IgD-negative memory B cell (primary cell): Measurements from ENCODE around the gene CD44. TPM values are rescaled to one million over a fixed set of nuclear protein-coding genes. Genes with fewer than 3 reads are reported as not detected.

ENCODE experiments used
- H3K27ac Mint-ChIP-seq, 3 donors: one replicate each; pipeline ENCODE4 v1.8.0; 2020 to 2022; ENCODE audit warnings: mild to moderate bottlenecking in 3 of 3, mixed read lengths in 3 of 3, moderate library complexity in 1 of 3
- H3K27me3 Mint-ChIP-seq: one replicate; pipeline ENCODE4 v1.8.0; 2021; ENCODE audit warnings: mixed read lengths
- H3K36me3 Mint-ChIP-seq: one replicate; pipeline ENCODE4 v1.8.0; 2020; ENCODE audit warnings: mild to moderate bottlenecking, mixed read lengths
- H3K4me1 Mint-ChIP-seq, 3 donors: one replicate each; pipeline ENCODE4 v1.8.0; 2020 to 2022; ENCODE audit warnings: mixed read lengths in 3 of 3, mild to moderate bottlenecking in 1 of 3
- H3K4me3 Mint-ChIP-seq, 4 donors: one replicate each; pipeline ENCODE4 v1.8.0; 2020 to 2022; ENCODE audit warnings: mild to moderate bottlenecking in 4 of 4, mixed read lengths in 4 of 4, moderate library complexity in 3 of 4
- H3K9me3 Mint-ChIP-seq, 3 donors: one replicate each; pipeline ENCODE4 v1.8.0; 2020 to 2021; ENCODE audit warnings: mixed read lengths in 3 of 3, mild to moderate bottlenecking in 1 of 3
- polyA plus RNA-seq: library from polyadenylated mRNA; unstranded; fragments of 300-500 nt; fragmentation: Illumina TruSeq; gene quantifications from one replicate; pipeline ENCODE4 v1.2.3, GENCODE V29; 2021

Gene CD44
- polyA plus RNA-seq, 1 donor from 2014 or later = 176 TPM

DNA sequence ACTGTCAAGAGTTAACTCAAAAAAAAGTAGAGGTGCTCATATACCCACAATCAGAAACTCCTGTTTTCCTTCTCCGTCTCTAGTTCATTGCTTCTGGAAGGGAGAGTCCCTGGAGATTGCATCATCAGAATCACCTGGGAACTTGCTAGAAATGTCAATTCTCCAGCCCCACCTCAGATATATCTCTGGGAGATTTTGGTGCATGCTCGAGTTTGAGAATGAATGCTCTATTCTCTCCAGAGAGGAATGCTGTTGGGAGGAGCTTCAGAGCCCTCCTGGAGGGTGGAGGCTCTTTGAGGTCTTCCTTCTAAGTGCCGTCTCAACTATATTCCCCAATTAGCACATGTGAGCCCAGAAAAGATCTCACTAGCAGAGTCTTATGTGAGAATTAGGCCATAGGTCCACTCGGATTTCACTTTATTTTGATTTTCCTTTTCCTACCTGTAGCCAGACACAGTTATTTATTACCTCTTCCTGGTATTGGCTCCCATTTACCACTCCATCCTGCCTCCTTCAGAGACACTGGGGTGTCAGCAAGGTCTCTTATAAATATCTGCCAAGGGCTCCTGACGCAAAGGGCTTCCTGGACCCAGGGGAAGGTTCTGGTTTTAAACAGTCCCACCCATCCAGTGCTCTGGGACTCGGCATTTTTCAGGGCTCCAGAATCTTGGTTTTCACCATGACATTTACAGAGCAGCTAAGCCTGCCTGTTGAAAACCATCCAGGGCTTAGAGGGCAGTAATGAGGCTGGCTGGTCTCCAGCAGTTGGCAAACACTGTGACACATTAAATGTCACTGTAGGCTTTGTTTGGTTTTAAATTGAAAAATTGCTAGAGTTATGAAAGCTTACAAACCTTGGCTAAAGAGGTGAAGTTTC lies 136.2 kb downstream of the CD44 start:
- H3K27me3 Mint-ChIP-seq = no peaks in the 10 kb centered on the region
- H3K4me3 Mint-ChIP-seq = no peak overlapping the region
- H3K36me3 Mint-ChIP-seq = peaks cover 2% of the 10 kb centered on the region
- H3K4me1 Mint-ChIP-seq = peaks cover 14 to 28% (median 22%) of the 10 kb centered on the region in 3 donors
- H3K27ac Mint-ChIP-seq = no peak overlapping the region
- H3K9me3 Mint-ChIP-seq = peaks cover 0 to 4% (median 0%) of the 10 kb centered on the region in 3 donors

DNA sequence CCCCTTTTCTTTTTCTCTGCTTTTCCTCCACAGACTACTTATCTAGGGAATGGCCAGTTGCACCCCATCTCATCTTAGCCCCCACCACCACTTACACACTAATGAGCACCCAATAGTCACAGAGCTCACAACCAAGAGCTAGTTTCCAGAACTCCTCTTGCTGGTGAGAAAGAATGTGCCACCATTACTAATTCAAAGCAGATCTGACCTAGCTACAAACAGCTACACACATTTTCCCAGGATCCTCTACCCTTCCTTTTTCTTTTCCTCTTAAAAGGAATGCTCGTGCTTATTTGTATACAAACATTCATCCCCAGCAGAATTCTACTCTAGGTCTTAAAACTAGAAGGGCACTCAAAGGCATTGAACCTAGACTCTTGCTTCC lies 136.8 kb downstream of the CD44 start:
- Mint-ChIP-seq H3K27ac (no peak overlapping the region), H3K4me1 (peaks cover 14 to 25% (median 22%) of the 10 kb centered on the region in 3 donors), H3K9me3 (peaks cover 0 to 4% (median 0%) of the 10 kb centered on the region in 3 donors), H3K4me3 (no peak overlapping the region), H3K27me3 (no peaks in the 10 kb centered on the region), H3K36me3 (peaks cover 2% of the 10 kb centered on the region)

DNA sequence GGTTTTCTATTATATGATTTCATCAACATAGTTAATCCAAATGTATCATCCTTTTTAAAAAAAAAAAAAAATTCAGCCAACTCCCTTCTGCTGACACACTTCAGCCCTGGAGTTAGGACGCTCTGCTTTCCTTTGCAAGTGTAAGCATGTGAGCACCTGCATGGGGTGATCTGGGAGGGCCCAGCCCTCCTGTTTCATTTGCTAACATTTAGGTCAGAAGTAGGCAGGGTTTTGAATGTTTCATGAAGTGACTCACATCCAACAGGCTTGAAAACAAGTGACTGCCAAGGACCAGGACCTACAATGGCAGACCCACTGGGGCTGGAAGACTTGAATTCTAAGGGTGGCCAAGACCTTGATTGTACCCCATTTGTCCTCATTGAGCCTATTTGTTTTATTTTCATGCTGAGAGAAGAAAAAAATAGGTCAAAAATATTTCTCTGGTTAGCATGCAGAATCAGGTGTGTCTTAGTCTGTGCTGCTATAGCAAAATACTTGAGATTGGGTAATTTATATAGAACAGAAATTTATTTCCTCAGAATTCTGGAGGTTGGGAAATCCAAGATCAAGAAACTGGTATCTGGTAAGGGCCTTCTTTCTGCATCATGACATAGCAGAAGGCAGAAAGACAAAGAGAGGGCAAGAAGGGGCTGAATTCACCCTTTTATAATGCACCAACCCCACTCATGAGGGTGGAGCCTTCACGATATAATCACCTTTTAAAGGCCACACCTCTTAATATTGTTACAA lies 137.6 kb downstream of the CD44 start:
- Mint-ChIP-seq H3K27me3 (no peaks in the 10 kb centered on the region), H3K36me3 (peaks cover 2% of the 10 kb centered on the region), H3K4me1 (peaks cover 14 to 19% (median 17%) of the 10 kb centered on the region in 3 donors), H3K9me3 (peaks cover 0 to 4% (median 0%) of the 10 kb centered on the region in 3 donors), H3K4me3 (no peak overlapping the region), H3K27ac (no peak overlapping the region)

DNA sequence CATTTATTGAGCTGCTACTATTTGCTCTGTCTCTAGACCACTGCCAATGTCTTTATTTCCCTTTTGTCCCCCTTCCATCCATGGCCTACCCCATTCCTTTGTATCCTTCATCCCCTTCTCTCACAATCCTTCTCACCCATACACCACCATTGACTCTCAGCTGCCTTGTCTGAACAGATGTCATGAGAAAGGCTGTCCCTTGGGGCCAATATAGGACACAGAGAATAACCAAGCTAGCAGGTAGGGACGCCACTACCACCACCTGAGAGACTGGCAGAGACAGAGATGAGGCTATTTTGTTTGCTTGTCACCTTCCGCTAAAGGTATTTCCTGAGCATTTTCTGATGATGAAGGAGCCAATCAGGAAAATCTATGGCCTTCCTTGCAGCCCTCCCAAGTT lies 138.9 kb downstream of the CD44 start:
- Mint-ChIP-seq H3K27me3 (no peaks in the 10 kb centered on the region), H3K4me3 (no peak overlapping the region), H3K27ac (no peak overlapping the region), H3K4me1 (peaks cover 4 to 7% (median 5%) of the 10 kb centered on the region in 3 donors), H3K36me3 (peaks cover 2% of the 10 kb centered on the region), H3K9me3 (no peaks in the 10 kb centered on the region)

DNA sequence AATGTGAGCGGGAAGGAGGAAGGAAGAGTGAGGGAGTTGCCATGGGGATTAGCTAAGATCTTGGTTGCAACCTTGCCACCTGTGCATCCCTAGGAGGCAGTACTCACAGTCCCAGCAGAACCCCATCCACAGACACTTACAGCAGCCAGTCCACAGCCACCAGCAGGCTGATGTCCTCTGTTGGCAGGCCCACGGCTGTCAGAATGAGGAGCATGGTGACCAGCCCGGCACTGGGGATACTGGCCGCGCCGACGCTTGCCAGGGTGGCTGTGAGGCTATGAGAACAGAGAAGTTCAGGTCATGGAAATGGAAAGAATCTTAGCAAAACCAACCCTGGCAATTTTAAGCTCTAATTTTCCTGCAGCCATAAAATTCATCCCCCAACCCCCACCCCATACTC lies 141.8 kb downstream of the CD44 start:
- Mint-ChIP-seq H3K27ac (no peak overlapping the region), H3K4me1 (peaks cover 0 to 5% (median 4%) of the 10 kb centered on the region in 3 donors), H3K36me3 (peaks cover 2% of the 10 kb centered on the region), H3K27me3 (no peaks in the 10 kb centered on the region), H3K4me3 (no peak overlapping the region), H3K9me3 (no peaks in the 10 kb centered on the region)

DNA sequence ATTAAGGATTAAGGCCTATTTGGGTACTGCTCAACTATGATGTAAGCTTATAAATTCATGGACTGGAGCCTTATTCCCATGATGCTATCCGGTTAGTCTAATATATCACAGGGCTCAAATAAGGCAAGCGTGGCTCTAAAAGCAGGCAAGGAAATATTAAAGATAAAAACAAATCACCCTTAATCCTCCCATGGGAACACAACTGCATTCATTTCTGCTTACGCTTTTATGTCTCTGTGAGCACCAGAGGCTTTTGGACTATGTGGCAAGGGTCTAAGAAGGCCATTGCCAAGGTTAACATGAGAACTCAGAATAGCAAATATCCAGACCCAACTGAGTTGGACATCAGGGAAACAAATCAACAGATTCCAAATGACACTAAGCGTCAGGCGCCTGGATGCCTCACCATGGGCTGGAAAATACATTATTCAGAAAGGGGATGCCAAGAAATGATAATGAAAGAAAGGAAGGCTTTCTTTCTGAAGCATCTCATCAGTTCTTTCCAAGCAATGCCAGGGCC lies 142.3 kb downstream of the CD44 start:
- Mint-ChIP-seq H3K4me3 (no peak overlapping the region), H3K36me3 (no peaks in the 10 kb centered on the region), H3K9me3 (no peaks in the 10 kb centered on the region), H3K4me1 (peaks cover 0 to 5% (median 4%) of the 10 kb centered on the region in 3 donors), H3K27me3 (no peaks in the 10 kb centered on the region), H3K27ac (no peak overlapping the region)

Other genes with a start within 250 kb of the CD44 start
- gene APIP, start 222.8 kb upstream of the CD44 start, polyA plus RNA-seq = 17.2 TPM
- gene PDHX, start 222.6 kb upstream of the CD44 start, polyA plus RNA-seq = 13.1 TPM